ENCODE data around the gene SETD3.

SETD3 gene

DNA sequence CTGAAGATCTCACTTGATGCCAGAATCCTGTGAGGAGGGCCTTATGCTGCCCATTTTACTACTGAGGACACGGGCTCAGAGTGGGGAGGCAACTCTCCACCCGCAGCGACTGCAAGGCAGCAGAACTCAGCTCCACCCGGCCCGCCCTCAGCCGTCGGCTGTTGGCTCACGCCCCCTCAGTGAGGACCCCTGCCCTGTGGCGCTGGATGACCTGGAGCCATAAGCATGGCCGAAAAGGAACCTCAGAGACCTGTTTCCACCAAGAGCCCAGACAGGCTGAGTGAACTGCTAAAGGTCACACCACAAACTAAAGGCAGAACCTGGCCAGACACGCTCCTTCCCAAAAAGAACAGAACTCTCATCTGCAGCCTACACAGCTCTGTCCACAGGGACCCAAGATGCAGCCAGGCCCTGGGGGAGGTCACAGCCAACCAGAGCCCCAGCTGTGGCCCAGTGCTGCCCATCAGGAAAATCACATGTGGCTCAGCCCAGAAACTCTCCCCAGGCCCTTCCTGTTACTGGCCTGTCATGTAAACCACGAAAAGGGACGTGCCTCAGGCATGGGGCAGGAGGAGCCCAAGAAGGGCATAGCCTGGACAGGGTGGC, 33.4 kb upstream of the SETD3 start:
- no peaks in the 10 kb centered on the region for H4K20me1 ChIP-seq (ENCODE audit: low read depth, low read length)
- no peak overlapping the region for H3K4me3 ChIP-seq (ENCODE audit: insufficient read depth, low read length, poor library complexity, severe bottlenecking)
- no peak overlapping the region for H2AFZ ChIP-seq (ENCODE audit: low read depth, low read length, severe bottlenecking)
- no peaks in the 10 kb centered on the region for H3K36me3 ChIP-seq (ENCODE audit: low read length)
- no peaks in the 10 kb centered on the region for H3K79me2 ChIP-seq (ENCODE audit: insufficient read depth, low read length)
- no peaks in the 10 kb centered on the region for H3F3A ChIP-seq (ENCODE audit: insufficient read depth)
- no peak overlapping the region for H3K4me2 ChIP-seq (ENCODE audit: low read depth, low read length, poor library complexity, severe bottlenecking)
- TF ChIP-seq, protein P1, sequence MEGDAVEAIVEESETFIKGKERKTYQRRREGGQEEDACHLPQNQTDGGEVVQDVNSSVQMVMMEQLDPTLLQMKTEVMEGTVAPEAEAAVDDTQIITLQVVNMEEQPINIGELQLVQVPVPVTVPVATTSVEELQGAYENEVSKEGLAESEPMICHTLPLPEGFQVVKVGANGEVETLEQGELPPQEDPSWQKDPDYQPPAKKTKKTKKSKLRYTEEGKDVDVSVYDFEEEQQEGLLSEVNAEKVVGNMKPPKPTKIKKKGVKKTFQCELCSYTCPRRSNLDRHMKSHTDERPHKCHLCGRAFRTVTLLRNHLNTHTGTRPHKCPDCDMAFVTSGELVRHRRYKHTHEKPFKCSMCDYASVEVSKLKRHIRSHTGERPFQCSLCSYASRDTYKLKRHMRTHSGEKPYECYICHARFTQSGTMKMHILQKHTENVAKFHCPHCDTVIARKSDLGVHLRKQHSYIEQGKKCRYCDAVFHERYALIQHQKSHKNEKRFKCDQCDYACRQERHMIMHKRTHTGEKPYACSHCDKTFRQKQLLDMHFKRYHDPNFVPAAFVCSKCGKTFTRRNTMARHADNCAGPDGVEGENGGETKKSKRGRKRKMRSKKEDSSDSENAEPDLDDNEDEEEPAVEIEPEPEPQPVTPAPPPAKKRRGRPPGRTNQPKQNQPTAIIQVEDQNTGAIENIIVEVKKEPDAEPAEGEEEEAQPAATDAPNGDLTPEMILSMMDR (IDR thresholded peaks at IDR 0.05; ENCODE audit: insufficient read depth, low read length, poor library complexity, severe bottlenecking) = no peak
- no peak for TF ChIP-seq EZH2phosphoT487 (conservative IDR thresholded peaks at IDR 0.05; ENCODE audit: low read length)
- H3K9me2 ChIP-seq (replicated peaks; ENCODE audit: insufficient read depth, low read length) = no peaks in the 10 kb centered on the region
- H3K9ac ChIP-seq (ENCODE audit: low read length) = no peak overlapping the region
- H3K27me3 ChIP-seq (ENCODE audit: low read length) = no peaks in the 10 kb centered on the region
- H3K9me3 ChIP-seq (ENCODE audit: insufficient read depth, low read length) = no peaks in the 10 kb centered on the region
- H3K27ac ChIP-seq (ENCODE audit: low read depth, low read length) = no peak overlapping the region

DNA sequence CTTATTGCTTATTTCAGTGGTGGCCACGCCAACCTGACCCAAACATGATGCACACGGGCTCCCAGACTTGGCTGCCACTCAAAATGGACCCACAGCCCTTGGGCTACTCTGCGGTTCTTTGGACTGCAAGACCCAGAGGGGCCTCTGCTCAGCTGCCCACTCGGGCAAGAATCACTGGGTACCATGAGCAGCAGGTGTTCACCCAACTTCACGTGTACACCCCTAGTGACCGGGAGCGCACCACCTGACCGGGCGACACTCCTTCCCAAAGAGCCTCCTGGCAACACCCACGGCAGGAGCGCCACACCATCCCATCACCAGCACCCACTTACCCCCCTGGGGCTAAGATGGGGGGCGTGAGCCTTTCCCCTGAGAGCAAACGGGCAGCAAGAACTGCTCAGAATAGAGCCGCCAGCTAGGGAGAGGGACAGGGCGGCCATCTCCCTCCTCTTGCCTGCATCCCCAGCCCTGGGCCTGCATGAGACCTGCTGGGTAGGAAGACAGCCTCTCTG, 32.6 kb upstream of the SETD3 start:
- Histone ChIP-seq H3K4me3 (ENCODE audit: insufficient read depth, low read length, poor library complexity, severe bottlenecking) (no peak overlapping the region), H3F3A (ENCODE audit: insufficient read depth) (no peaks in the 10 kb centered on the region), H3K9me2 (replicated peaks; ENCODE audit: insufficient read depth, low read length) (no peaks in the 10 kb centered on the region), H4K20me1 (ENCODE audit: low read depth, low read length) (no peaks in the 10 kb centered on the region), H3K9me3 (ENCODE audit: insufficient read depth, low read length) (no peaks in the 10 kb centered on the region), H3K79me2 (ENCODE audit: insufficient read depth, low read length) (no peaks in the 10 kb centered on the region), H3K4me2 (ENCODE audit: low read depth, low read length, poor library complexity, severe bottlenecking) (no peak overlapping the region), H2AFZ (ENCODE audit: low read depth, low read length, severe bottlenecking) (no peak overlapping the region), H3K27ac (ENCODE audit: low read depth, low read length) (no peak overlapping the region), H3K9ac (ENCODE audit: low read length) (no peak overlapping the region), H3K36me3 (ENCODE audit: low read length) (no peaks in the 10 kb centered on the region), H3K27me3 (ENCODE audit: low read length) (no peaks in the 10 kb centered on the region)
- no peak for TF ChIP-seq EZH2phosphoT487 (conservative IDR thresholded peaks at IDR 0.05; ENCODE audit: low read length)
- TF ChIP-seq, protein P1 (IDR thresholded peaks at IDR 0.05; ENCODE audit: insufficient read depth, low read length, poor library complexity, severe bottlenecking) = no peak

DNA sequence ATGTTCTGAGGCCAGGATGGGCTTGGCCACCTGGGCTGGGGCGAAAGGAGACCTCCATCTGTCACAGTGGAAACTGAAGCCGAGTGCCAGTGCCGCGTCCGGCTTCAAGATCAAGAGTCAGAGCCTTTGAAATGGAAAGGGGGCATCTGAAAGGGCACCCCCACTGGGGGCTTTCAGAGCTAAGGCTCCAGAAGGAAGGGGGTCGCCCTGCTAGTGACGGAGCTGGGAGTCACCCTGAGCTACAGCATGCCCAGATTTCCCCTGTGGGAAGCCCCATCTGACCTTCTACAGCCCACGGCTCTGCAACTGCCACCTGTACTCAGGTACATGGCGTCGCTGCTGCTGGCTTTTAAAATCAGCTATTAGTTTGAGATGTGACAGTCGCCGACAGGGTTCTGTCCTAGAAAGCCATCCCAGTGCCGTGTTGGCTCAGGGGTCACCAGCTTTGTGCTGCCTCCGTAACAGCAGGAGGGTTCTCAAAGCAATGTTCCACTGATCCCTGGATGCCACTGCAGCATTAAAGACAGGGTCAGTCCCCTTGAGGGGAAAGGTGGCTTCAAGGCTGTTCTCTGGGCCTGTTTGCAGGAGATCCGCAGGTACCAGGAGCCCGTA, 32.0 kb upstream of the SETD3 start:
- no peaks in the 10 kb centered on the region for H4K20me1 ChIP-seq (ENCODE audit: low read depth, low read length)
- no peak overlapping the region for H2AFZ ChIP-seq (ENCODE audit: low read depth, low read length, severe bottlenecking)
- no peaks in the 10 kb centered on the region for H3F3A ChIP-seq (ENCODE audit: insufficient read depth)
- TF ChIP-seq, protein P1 (IDR thresholded peaks at IDR 0.05; ENCODE audit: insufficient read depth, low read length, poor library complexity, severe bottlenecking) = no peak
- no peak for TF ChIP-seq EZH2phosphoT487 (conservative IDR thresholded peaks at IDR 0.05; ENCODE audit: low read length)
- no peaks in the 10 kb centered on the region for H3K27me3 ChIP-seq (ENCODE audit: low read length)
- no peaks in the 10 kb centered on the region for H3K36me3 ChIP-seq (ENCODE audit: low read length)
- no peak overlapping the region for H3K4me3 ChIP-seq (ENCODE audit: insufficient read depth, low read length, poor library complexity, severe bottlenecking)
- no peak overlapping the region for H3K4me2 ChIP-seq (ENCODE audit: low read depth, low read length, poor library complexity, severe bottlenecking)
- H3K27ac ChIP-seq (ENCODE audit: low read depth, low read length) = no peak overlapping the region
- no peaks in the 10 kb centered on the region for H3K9me3 ChIP-seq (ENCODE audit: insufficient read depth, low read length)
- H3K9me2 ChIP-seq (replicated peaks; ENCODE audit: insufficient read depth, low read length) = no peaks in the 10 kb centered on the region
- no peaks in the 10 kb centered on the region for H3K79me2 ChIP-seq (ENCODE audit: insufficient read depth, low read length)
- no peak overlapping the region for H3K9ac ChIP-seq (ENCODE audit: low read length)

Measured in SU-DHL-6 (cell line).